GM21576 (cell line): ENCODE data around the gene BTBD3.

ENCODE experiments used
- ATAC-seq: cut with Tn5 transposase; IDR thresholded peaks from one replicate; pipeline ENCODE4 v1.9.1; 2021; ENCODE audit warnings: mild to moderate bottlenecking, moderate library complexity; ENCODE audit not compliant: unreplicated experiment

BTBD3 gene

DNA sequence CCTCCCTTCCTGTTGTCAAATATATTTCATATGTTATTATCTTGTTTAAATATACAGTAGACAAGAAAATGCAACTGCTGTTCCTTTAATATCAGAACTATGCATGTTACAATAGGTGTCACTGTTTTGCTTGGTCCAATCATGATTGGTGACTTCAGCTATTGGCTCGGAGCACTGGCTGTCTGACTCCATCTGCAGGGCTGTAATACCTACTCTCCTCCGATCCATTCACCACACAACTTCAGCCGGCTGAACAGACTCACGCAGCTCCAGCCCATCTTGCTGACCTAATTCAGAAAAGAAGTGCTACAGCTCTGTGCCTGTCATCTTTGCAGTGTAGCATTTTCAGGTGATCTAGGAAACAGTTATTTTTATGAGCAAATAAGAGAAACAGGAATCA, at the start of gene BTBD3:
TSS of gene BTBD3 (plus strand) at position 231 of the 400 bp plus-strand sequence. CDS start 383 bp downstream, outside the sequence.
- no peak for ATAC-seq

DNA sequence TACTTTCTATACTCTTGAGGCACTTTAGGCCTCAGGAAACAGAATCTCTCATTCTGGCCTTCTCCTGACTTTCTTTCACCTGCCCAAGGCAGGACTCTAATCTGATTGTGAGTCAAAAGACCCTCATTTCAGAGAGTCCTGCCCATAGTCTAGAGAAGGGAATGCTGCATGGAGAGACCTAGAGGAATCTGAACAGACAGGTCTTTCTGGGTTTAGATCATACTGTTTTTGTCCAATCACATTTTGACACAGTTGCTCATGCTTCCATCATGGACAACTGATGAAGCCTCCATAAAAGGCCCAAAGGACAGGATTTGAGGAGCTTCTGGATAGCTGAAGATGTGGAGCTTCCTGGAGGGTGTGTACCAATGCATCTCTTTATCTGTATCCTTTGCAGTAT, 48.1 kb upstream of the BTBD3 start:
- no peak for ATAC-seq

DNA sequence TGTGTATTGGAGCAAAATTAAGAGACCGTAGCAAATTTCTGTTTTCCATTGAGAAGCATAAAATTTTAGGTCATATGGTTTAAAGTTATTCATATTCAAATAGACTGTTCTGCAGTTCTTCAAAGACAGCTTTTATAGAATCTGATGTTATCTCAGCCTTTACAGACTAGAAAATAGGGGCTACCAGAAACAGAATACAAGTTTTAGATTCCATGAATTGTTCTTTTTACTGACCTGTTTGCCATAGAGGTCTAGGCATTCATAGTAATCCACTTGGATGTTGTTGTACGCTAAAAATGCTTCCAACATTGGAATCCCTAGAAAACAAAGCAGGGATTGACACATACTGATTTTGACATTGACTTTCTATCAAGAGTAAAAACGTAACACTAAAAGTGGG, 47.3 kb upstream of the BTBD3 start:
- ATAC-seq: no peak

DNA sequence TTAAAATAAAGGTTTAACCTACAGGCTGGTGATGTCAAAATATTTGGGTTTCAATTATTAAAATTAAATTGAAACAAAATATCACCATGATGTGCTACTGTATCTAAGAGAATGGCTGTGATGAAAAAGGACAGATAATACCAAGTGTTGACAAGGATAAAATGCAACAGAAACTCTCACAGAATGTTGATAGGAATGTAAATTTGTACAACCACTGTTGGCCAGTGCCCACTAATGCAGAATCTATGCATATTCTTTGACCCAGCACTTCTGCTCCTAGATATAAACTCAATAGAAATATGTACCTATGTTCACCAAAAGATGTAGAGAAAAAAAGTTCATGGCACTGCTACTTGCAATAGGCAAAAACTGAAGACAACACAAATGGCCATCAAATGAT, 41.1 kb upstream of the BTBD3 start:
- no peak for ATAC-seq

DNA sequence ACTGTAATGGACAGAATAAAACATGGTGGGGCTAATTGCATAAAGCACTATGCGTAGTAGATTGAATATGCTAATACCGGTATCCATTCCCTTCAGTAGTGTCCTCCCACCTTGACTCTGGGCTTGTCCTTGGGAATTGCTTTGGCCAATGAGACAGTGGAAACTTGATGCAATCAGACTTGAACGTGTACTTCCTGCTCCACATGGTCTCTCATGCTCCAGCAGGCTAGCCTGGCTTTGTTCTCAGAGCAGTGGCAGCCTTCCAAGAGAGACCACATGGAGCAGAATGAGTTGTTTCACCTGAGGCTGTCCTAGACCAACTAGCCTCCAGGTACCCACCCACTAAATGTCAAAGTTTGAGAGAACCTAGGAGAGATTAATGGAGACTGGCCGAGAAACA, 37.0 kb upstream of the BTBD3 start:
- no peak for ATAC-seq

DNA sequence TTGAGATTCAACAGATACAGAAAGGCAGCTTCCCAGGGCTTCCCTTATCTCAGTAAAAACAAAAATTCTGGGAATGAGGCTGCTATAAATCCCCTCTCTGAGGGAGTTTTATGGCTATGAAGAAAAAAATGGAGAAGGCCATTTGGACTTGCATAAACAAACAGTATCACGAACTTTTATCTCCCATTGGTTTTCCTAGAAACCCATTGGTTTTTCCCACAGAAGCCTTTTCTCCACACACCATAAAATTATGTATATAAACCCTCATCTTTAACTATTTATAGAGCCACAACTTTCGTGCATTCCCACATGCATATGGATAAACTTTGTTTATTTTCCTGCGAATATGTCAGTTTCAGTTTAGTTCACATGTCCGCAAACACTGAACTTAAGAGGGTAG, 36.2 kb upstream of the BTBD3 start:
- ATAC-seq: no peak

DNA sequence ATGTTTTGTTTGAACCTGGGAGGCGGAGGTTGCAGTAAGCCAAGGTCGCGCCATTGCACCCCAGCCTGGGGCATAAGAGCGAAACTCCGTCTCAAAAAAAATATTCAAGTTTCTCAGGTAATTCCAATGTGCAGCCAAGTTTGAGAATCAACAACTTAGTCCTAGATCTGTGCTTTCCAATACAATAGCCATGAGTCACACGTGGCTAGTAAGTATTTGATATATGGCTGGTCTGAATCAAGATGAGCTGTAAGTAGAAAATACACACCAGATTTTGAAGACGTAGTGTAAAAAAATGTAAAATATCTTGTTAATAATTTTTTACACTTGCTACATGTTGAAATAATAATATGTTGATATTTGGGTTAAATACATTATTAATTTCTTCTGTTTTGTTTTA, 35.0 kb upstream of the BTBD3 start:
- no peak for ATAC-seq

DNA sequence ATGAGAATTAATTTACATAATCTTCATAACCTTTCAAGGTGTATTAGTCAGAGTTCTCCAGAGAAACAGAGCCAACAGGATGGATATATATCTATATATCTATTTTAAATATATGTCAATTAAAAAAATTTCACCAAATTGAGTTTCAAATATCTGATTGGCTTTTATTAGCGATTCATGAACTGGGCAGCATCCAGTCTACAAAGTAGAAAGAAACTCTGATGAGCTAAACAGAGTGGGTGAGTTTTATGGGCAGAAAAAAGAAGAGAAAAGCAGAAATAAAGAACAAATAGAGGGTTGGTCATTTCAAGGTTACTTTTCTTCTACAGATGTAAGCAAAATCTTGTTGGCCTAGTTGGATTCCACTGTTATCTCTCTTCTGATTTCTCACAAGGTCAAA, 29.0 kb upstream of the BTBD3 start:
- no peak for ATAC-seq

DNA sequence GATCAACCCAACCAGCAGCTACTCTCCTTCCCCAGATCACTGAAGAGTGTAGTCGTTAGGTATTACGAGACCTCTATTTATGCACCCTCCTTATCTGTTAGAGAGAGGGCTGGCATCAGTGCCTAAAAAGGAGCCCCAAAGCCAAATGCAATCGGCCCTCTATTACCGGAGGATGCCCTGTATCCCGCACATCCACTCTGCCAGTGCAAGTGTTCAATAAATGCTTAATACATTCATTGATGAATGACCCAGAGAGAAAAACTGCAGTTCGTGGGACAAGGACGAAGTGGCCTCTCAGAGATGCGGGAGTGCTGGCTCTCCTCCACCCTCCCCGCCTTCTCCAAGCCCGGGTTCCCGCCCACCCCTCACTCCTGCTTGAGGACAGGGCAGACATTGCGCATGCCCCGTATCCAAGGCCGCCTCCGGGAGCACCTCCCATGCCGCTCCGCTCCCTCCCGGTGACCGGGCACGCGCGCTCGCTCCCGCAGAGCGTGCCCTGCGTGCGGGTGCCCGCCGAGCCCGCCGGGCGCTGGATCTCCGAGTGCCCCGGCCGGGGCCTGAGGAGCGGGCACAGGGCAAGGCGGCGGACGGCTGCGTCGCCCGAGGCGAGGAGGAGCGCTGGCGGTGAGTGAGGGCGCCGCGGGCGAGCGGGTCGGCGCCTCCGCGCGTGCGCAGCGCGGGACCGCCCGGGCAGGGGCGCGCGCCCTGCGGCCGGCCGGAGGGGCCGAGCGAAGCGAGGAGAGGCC, 27.2 kb upstream of the BTBD3 start:
- ATAC-seq: peak; percentile 49

DNA sequence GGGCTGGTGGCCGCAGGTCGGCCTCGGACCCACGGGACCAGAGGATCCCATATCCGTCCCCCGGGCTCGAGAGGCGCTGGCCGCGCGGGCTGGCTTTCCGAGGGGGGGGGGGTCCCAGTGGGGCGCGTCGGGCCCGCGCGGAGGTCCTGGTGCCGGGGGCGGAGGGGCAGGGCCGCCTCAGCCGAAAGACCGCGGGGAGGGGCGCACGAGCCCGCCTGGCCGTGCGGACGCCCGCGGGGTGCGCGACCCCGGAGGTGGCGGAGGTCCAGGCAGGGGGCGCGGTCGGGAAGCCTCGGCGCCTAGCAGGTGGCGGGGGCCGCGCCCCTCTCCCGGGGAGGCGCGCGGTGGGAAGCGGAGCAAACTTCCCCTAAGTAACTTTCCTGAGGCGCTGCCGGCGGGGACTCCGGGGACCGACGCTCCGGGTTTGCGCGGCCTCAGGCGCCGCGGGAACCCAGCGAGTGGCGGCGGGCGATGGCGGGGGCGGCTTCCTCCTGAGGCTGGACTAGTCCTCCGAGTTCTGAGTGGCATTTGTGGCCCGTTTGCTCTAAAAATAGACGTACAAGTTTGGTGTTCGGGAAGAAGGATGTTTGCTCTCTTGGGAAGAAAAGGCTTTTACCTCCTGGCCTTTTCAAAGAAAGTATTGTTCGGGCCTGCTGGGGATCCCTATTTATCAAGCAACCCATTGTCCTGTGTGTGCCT, 26.5 kb upstream of the BTBD3 start:
- peak; percentile 30 for ATAC-seq

DNA sequence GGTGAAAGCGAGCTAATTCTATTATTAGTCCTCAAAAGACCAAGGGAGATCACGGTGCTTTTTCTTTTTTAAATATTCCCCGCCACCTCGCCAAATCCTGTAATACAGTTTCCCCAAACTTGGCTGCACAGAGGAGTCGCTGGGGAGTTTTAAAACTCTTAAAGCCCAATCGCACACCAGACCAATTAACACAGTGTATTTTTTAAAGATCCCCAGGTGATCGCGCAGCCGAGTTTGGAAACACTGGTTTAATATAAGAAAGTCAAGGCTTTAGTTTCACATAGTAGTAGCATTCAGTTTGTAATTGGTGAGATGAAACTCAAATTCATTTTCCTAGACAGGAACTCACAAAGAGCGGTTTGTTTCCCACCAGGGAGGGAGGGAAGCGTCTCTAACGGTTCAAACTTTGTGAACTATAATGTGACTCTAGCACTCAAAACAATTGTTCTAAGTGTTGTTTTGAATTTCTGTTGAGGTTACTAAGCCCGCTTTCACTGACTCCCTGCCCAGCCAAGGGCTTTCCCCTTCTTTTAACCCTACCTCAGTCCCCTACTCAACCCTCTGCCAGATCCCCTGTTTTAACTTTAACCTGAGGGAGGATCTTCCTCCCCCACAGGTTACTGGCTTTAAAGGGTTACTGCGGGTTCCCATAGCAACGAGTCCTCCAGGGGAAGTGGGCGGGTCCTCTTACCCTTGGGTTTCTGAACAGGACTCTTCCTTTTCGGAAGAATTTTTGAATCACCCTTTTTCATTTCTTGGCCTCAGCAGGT, 25.7 kb upstream of the BTBD3 start:
- ATAC-seq: no peak

DNA sequence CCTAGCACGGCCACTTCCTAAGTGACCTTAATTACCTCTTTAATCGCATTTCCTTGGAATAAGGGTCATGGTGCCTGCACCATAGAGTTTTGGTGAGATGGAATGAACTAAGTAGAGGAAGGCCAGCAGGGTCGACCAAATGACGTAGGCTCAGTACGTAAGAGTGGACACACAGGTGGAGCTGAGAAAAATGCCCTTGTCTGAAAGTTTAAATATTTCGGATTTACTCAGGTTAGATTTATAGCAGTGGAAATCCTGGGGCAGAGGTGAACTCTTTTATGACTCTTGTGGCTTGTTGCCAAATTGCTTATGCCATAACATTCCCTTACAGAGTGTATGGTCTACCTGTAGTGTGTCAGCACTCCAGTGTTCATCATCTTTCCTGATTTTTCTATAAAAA, 23.6 kb upstream of the BTBD3 start:
- ATAC-seq: no peak

DNA sequence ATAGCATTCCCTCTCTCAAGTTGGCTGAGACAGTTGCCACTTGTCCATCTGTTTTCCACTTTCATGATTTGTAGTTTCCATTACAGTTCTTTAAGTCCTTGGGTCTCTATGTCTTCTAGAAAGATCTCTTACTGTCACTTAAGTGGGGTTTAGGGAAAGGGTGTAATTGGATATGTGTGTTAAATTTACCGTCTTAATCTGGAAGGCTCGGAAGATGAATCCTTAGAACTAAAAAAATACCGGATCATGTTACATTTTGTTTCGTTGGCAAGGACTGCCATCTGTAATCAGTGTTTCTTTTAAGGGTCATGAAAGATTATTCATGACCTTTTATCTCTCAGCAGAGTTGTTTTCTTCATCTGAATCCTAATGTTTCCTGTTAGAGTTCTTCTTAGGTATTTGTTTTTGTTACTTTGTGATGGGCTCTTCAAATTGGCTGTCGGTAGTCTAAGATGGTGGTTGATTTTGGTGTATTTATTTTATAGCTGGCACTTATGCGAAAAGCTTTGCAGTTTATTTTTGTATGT, 21.8 kb upstream of the BTBD3 start:
- ATAC-seq: no peak

DNA sequence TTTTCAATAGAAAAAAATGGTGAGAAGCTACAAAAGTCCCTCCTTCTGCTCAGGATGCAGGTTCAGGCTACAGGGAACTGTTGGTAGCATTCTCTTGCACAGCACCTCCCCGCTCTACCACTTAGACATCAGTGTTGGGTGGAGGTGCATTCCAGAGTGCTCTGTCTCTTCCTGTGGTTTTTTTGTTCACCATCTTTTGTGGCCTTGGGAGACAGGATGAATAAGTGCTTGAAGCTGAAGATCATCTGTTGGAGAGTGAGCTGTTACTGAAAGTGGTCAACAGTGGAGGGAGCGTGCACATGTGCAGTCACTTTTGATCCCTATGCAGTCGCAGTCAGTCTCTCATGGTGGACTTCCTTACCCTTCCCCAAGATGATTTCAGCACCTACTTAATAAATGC, 16.6 kb upstream of the BTBD3 start:
- no peak for ATAC-seq

DNA sequence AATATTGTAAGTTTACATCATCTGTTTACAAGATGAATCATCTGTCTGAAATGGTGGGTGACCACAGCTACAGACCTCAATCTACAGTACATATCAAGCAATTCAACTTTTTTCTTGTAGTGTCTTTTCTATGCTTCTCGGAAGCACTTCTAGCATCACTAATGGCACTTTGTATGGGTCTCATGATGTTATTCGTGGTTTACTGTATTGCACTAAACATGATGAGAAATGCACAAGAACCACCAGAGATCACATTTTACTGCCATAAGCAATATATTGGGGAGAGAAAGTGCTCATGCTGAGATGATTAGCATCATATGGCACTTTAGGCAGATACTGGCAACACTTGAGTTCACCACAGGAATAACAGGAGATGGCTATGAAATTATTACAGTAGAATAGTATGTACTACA, 15.4 kb upstream of the BTBD3 start:
- no peak for ATAC-seq

DNA sequence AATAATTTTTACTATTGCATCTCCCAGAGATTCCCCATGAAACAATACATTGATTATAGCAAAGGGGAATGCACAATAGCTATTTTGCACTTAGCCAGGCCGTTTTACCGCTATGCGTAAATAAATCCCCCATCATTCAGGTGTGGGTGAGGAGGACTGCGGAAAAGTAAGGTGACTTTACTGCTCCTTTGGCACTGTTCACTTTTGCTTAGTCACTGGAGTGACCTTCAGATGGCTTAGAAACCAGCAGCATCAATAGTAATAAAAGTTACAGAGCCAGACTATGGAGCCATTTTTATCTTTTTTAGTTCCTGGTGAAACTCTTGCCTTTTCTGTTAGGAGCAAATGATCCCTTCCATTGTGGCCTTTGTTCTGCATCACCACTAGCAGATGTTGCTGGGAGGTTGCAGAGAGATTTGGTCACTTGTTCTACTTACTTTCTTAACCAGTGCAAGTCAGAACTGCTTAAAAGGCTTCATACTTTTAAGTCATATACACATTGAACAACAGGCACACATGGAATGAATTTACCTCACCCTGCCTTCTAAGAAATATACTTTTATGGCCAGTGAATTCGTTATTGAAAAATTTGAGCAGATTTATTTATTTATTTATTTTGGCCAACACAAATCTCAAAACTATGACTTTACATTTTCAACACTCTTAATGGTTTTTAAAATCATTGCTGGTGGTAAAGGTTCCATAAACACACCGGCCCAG, 12.1 kb upstream of the BTBD3 start:
- ATAC-seq: no peak

DNA sequence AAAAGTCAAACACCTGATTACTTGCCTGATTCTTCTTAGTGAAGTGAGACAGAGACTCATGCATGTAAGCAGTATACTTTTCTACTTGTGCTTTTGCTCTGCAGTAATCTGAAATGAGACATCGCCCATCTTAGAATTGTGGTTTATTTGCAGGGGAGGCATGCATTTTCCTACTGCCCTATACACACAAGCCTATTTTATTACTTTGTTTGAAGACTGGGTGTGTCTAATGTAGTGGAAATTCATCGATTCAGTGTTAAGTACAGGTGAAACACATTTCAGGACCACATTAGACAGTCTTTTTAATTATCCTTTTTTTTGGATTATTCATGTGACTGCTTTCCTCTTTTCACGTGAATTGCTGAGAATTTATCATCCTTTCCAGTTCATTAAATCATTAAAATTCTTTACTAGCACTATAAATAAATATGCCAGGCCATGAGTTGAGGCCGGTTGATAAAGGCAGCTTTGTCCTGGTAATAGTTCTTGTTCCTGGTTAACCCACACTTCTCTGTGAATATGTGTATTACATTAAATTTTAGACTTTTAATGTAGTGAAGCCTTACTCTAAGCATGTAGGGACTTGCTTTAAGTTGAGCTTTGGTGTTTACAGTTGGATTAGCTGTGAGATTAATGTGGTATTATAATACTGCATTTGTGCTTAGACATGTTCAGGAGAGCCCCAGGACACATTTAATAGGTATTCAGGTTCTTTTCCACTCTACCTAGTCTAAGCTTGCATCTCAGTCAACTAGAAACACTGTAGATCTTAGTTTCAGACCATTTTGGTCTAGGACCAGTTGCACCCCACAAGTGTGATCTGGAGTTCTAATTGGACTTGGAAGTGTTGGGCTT, 10.8 kb upstream of the BTBD3 start:
- ATAC-seq: no peak

DNA sequence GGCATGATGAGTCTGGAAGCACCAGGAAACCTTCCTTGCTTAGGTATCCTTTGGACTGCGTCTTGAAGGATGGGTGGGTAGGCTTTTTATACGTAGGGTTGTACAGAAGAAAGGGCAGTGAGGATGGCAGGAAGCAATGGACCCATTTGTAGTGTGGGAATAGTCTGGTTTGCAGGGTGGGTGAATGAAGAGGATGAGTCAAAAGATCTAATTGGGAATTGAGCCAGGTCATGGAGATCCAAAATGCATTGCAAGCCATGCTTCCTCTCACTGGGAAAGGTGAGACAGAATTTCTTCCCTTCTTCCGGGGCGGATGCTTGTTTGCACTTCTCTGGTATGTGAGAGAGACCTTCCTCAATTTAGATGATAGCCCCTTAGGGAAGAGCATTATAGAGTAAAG, 10.1 kb upstream of the BTBD3 start:
- no peak for ATAC-seq

DNA sequence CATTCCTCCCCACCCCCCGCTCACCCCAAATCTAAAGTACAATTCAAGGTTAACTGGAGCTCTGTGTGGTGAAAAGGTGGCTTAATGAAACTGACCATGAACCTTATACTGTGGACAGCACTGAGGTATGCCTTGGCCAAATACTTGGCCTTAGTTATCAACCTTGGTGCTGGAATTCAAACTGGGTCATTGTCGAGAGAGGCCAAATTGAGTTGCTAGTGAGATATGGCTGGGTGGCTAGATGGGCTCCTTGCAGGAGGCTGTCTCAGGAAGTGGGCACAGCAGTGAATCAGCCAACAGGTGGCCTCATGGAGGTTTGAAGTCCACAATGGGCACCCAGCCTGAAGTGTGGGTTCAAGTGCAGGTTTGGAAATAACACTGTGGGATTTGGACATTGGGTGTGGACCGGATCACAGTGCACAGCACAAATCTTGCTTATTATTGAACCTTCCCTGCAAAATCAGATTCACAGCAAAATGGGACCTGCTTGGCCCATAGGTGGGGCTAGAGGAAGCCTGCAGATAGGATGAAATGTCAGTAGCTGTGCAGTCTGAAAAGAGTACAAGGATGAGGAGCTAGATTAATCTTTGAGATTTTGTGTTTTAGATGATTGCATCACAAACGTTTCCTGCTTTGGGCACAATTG, 5.6 kb upstream of the BTBD3 start:
- ATAC-seq: no peak
